ENCODE measurements around the gene SAMM50. TPM values are rescaled to one million over a fixed set of nuclear protein-coding genes. Genes with fewer than 3 reads are reported as not detected.

The SAMM50 gene
- total RNA-seq, 1 donor from 2014 or later: 45.5 TPM

- Mint-ChIP-seq H3K27me3 (ENCODE audit: insufficient read depth, low read depth) (peaks cover 6% of the 10 kb centered on the region), H3K4me1 (peaks cover 16% of the 10 kb centered on the region), H3K27ac (no peak overlapping the region), H3K9me3 (no peaks in the 10 kb centered on the region), H3K4me3 (no peak overlapping the region), H3K36me3 (peaks cover 12% of the 10 kb centered on the region)
- H3K27me3 ChIP-seq: no peaks in the 10 kb centered on the region
- no peaks in the 10 kb centered on the region for H3K79me2 ChIP-seq (ENCODE audit: low read depth)
- H3K4me3 ChIP-seq: no peak overlapping the region
- no peaks in the 10 kb centered on the region for H3K9me3 ChIP-seq (ENCODE audit: low read depth)
- H3K36me3 ChIP-seq: no peaks in the 10 kb centered on the region
- H3K4me1 ChIP-seq: no peaks in the 10 kb centered on the region
- no peak overlapping the region for H3K9ac ChIP-seq
- no peak overlapping the region for H3K27ac ChIP-seq
- no peak for DNase-seq (ENCODE audit: low spot score)
- H4K20me1 ChIP-seq (ENCODE audit: low read depth): no peaks in the 10 kb centered on the region
- no peaks in the 10 kb centered on the region for H3F3A ChIP-seq (ENCODE audit: low read depth)
- H3K4me2 ChIP-seq: no peak overlapping the region
- H2AFZ ChIP-seq (replicated peaks): no peak overlapping the region
- TF ChIP-seq CTCF (IDR thresholded peaks at IDR 0.05): no peak
- no peak for TF ChIP-seq EZH2phosphoT487 (IDR thresholded peaks at IDR 0.05)
- no peak for TF ChIP-seq EZH2 (IDR thresholded peaks at IDR 0.05)
Measured at GRCh38 chr22:43948836-43949406, 6.3 kb upstream of the SAMM50 start.

GRCh38 chr22:43951391-43951790 is 3.9 kb upstream of the SAMM50 start:
- Histone ChIP-seq H2AFZ (replicated peaks) (no peak overlapping the region), H4K20me1 (ENCODE audit: low read depth) (no peaks in the 10 kb centered on the region), H3K36me3 (no peaks in the 10 kb centered on the region), H3K27ac (no peak overlapping the region), H3K4me1 (peaks cover 10% of the 10 kb centered on the region), H3K4me3 (no peak overlapping the region), H3F3A (ENCODE audit: low read depth) (peaks cover 6% of the 10 kb centered on the region), H3K9me3 (ENCODE audit: low read depth) (no peaks in the 10 kb centered on the region), H3K27me3 (no peaks in the 10 kb centered on the region), H3K9ac (no peak overlapping the region), H3K4me2 (no peak overlapping the region), H3K79me2 (ENCODE audit: low read depth) (peaks cover 10% of the 10 kb centered on the region)
- Mint-ChIP-seq H3K9me3 (no peaks in the 10 kb centered on the region), H3K36me3 (no peaks in the 10 kb centered on the region), H3K4me1 (peaks cover 29% of the 10 kb centered on the region), H3K4me3 (no peak overlapping the region), H3K27ac (peak overlapping the region; percentile 24), H3K27me3 (ENCODE audit: insufficient read depth, low read depth) (peaks cover 3% of the 10 kb centered on the region)
- no peak for DNase-seq (ENCODE audit: low spot score)
- TF ChIP-seq EZH2 (IDR thresholded peaks at IDR 0.05) (no peak), EZH2phosphoT487 (IDR thresholded peaks at IDR 0.05) (no peak), CTCF (IDR thresholded peaks at IDR 0.05) (no peak)

GRCh38 chr22:43951966-43952365 is 3.3 kb upstream of the SAMM50 start:
- DNase-seq (ENCODE audit: low spot score): no peak
- no peak overlapping the region for H3K9ac ChIP-seq
- Mint-ChIP-seq H3K9me3 (no peaks in the 10 kb centered on the region), H3K27me3 (ENCODE audit: insufficient read depth, low read depth) (peaks cover 3% of the 10 kb centered on the region), H3K27ac (no peak overlapping the region), H3K36me3 (no peaks in the 10 kb centered on the region), H3K4me1 (peaks cover 29% of the 10 kb centered on the region), H3K4me3 (no peak overlapping the region)
- H3K4me2 ChIP-seq: no peak overlapping the region
- H3K9me3 ChIP-seq (ENCODE audit: low read depth): no peaks in the 10 kb centered on the region
- H3F3A ChIP-seq (ENCODE audit: low read depth): peaks cover 6% of the 10 kb centered on the region
- H3K27me3 ChIP-seq: no peaks in the 10 kb centered on the region
- TF ChIP-seq CTCF (IDR thresholded peaks at IDR 0.05): no peak
- no peak for TF ChIP-seq EZH2 (IDR thresholded peaks at IDR 0.05)
- TF ChIP-seq EZH2phosphoT487 (IDR thresholded peaks at IDR 0.05): no peak
- H2AFZ ChIP-seq (replicated peaks): no peak overlapping the region
- peaks cover 16% of the 10 kb centered on the region for H3K79me2 ChIP-seq (ENCODE audit: low read depth)
- H3K36me3 ChIP-seq: no peaks in the 10 kb centered on the region
- no peaks in the 10 kb centered on the region for H4K20me1 ChIP-seq (ENCODE audit: low read depth)
- H3K4me3 ChIP-seq: no peak overlapping the region
- H3K27ac ChIP-seq: no peak overlapping the region
- H3K4me1 ChIP-seq: peaks cover 11% of the 10 kb centered on the region
